GM21529 (cell line): ENCODE measurements around the gene SPATS2L.

Source experiments
- ATAC-seq: cut with Tn5 transposase; IDR thresholded peaks from one replicate; pipeline ENCODE4 v1.9.1; 2021; ENCODE audit not compliant: unreplicated experiment

SPATS2L gene

DNA sequence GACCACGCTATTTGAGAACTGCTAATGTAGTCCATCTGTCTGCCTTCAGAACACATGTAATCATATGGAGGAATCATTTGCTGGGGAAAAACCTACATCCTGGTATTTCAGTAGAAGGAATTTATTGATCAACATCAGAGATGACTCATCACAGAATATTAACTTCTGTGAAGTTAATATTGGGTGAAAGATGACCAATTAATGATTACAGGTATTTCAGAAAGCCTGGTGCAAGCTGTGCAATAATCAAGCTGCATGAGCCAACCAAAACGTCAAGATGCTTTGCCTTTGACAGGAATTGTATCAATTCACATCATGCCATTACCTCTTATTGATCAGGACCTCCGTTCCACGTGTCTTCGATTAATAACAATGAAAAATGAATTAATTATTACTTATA lies 9.4 kb upstream of the SPATS2L start:
- no peak for ATAC-seq

DNA sequence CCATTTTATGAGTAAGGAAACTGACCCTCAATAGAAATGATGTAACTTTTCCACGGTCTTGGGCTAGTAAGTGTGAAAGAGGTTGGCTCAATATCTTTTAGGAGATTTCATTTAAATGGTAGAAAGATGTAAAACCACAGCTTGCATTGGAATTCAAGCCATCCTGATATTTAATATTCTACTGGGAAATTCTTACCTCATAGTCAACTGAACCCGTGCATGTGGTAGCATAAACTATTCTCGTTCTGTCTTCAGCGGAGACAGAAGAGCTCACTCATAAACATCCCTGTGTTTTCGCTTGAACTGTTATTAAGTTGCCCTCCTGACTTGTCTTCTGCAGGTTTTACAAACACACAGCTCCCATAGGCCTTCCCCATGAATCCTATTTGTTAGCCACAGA lies 8.5 kb upstream of the SPATS2L start:
- ATAC-seq: no peak

- no peak for ATAC-seq
These were observed 7.7 kb upstream of the SPATS2L start for GRCh38 chr2:200298816-200299215.

GRCh38 chr2:200300065-200300464 lies 6.4 kb upstream of the SPATS2L start:
- no peak for ATAC-seq

DNA sequence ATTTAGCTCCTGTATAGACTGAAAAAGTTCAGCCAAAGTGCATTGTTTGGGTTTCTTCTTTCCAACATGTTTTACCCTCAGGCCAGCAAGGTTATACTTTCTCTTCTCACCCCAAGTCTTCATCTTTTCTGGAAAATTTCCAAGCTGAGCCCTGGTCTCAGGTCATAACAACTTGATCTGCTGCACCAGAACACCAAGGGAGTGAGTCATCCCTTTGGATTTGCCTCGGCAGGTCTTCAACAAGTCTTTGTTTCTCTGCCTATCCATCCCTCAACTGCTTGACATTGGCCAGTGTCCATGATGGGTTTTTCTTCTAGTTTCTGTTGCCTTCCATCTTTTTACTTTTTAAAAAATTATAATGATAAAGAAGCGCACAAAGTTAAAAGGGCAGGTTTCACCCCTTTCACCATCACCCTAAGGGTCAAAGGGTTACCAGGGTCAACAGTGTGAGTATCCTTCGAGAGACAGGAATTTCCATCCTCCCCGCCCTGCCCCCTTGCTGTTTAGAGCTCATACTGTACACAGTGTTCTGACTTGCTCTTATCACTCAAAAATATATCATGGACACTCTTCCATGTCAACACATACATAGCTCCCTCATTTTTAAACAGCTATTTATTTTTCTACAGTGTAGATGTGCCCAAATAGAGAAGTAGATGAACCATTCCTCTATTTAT lies 5.7 kb upstream of the SPATS2L start:
- no peak for ATAC-seq

- no peak for ATAC-seq
These were observed 4.3 kb upstream of the SPATS2L start for GRCh38 chr2:200301953-200302858.

- no peak for ATAC-seq
These were observed 3.4 kb upstream of the SPATS2L start for GRCh38 chr2:200302940-200303727.

GRCh38 chr2:200305797-200306195 lies 697 bp upstream of the SPATS2L start:
- no peak for ATAC-seq

GRCh38 chr2:200306931-200307723 lies 634 bp downstream of the SPATS2L start:
- peak; percentile 51 for ATAC-seq

- ATAC-seq: no peak
These were observed 1.4 kb downstream of the SPATS2L start for GRCh38 chr2:200307724-200308545.

- ATAC-seq: no peak
These were observed 2.2 kb downstream of the SPATS2L start for GRCh38 chr2:200308546-200309295.

DNA sequence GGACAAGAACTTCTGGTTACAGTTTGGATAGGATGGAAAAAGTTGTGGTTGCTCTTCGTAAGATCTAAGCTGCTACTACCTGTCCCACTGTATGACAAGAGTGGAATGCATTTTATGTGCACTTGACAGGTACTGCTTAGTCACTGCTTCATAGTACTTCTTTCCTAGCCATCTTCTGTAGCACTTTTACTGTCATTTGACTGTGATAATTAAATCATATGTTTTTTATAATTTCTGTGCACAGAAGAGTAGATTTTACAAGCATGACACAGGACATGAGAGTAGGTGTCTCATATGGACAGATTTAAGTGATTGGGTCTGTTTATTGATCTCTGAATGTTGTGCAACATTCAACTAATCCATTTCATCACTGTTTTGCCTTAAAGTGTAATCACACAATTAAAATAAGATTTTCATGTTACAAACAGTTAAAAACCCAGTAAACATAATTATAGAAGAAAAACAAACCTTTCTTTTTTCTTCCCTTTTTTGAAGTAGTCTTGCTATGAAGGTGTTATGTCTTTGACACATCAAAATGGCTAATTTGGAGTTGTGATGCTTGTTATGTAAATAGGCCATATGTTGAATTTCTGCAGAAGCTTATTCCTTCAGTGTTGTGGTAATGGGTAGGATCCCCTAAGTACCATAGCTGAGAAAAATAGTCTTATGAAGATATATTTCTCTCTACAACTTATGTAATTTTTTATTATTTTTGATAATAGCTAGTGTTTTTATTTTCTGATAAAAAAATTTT lies 3.0 kb downstream of the SPATS2L start:
- ATAC-seq: no peak

DNA sequence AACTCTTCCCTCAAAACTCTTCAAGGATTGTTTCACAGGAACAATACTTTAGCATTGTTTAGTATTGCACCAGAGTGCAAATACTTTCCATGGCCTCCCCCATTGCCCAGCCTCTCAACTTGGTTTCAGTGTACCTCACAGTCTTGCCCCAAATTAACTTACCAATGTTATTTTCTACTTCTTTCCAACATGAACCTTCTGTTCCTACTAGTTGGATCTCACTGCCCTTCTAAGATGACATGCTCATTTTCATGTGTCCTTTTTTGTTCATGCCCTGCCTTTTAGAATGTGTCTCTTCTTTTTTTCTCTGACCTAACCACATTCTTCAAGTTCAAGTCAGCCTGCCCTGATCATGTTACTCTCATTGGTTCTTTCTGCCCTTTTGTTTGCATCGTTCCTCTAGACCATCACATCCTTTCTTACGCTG lies 4.1 kb downstream of the SPATS2L start:
- no peak for ATAC-seq

- no peak for ATAC-seq
These were observed 4.6 kb downstream of the SPATS2L start for GRCh38 chr2:200311139-200311538.

DNA sequence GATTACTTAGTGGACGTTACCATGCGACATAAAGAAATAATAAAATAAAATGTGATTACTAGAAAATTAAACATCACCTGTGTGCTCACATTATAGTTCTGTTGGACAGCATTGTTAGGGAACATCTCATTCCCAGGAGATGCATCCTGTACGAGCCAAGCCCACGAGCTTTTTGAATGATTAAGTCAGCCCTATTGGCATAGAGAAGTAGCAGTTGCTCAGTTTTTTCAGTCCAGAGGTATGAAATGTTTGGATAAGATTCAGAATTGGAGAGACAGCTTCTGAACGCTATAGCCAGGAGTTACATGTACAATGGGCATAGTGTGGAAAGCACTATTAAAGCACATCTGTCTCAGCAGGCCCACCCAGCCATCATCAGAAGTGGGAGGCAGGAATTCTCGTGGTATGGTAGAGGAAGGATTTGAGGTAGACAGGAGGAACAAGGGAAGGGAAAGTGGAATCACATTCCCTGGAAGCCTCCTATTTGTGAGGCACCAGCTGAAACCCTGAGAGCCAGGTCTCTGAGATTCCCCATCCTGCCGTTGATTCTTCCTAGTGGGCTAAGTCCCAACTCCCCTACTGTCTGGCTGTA lies 8.6 kb downstream of the SPATS2L start:
- ATAC-seq: no peak

DNA sequence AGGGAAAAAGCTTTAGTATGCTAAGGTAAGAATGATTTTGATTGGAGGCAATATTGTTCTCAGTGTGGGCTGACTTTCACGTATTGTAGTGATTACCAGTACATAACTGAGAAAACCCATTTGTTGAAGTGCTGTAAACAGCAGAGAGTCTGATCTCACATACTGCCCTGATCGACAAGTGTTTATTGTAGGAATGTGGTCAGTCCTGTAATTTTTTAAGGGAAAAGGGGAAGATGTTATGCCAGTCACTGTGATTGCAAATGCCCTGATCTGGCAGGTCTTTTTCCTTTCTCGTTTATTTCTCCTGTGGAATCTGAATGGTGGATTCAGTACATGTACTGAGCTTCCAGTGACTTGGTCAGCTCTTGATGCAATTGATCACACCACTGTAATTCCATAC lies 11.5 kb downstream of the SPATS2L start:
- ATAC-seq: no peak

GRCh38 chr2:200318940-200319435 lies 12.5 kb downstream of the SPATS2L start:
- ATAC-seq: no peak
